ENCODE measurements around the gene FAM177A1.

- no peak for TF ChIP-seq CTCF (IDR thresholded peaks at IDR 0.05; ENCODE audit: poor library complexity)
- TF ChIP-seq EZH2 (IDR thresholded peaks at IDR 0.05; ENCODE audit: borderline replicate concordance) = no peak
- no peak for TF ChIP-seq EZH2phosphoT487 (IDR thresholded peaks at IDR 0.05; ENCODE audit: low read depth, severe bottlenecking, unreplicated experiment)
Observed at GRCh38 chr14:35124127-35124526, 78.1 kb downstream of the FAM177A1 start.
